HG03439 (cell line): ENCODE measurements around the gene MIER1.
"Not testable (repeated sequence)": the region's sequence is repeated elsewhere in the genome, so short reads cannot be mapped to it uniquely, and the experiment has no call there.

Experiments used
- ATAC-seq: cut with Tn5 transposase; IDR thresholded peaks from one replicate; pipeline ENCODE4 v1.9.1; 2021; ENCODE audit warnings: mild to moderate bottlenecking, moderate library complexity; ENCODE audit not compliant: unreplicated experiment

MIER1 gene

GRCh38 chr1:66937529-66938234, 12.9 kb downstream of the MIER1 start:
- no peak for ATAC-seq

DNA sequence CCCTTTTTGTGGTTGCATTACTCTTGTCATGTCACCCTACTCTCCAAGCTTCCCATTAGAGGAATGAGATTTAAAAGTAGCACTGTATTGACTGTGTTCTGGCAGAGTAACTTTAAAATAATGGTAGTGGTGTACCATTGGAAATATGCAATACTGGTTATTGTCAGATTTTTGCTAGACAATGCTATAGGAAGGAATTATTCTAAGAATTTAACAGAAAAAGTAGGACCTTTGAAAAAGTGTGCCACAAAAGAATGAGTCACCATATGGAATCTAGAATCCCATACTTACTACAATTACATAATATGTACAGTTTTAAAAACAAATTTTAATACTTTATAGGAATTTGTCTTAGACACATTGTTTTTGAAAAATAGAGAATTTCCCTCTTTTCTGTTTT, 13.8 kb downstream of the MIER1 start:
- no peak for ATAC-seq

- ATAC-seq = no peak
Observed at GRCh38 chr1:66940981-66941380, 16.2 kb downstream of the MIER1 start.

- no peak for ATAC-seq
Observed at GRCh38 chr1:66943361-66943969, 18.7 kb downstream of the MIER1 start.

DNA sequence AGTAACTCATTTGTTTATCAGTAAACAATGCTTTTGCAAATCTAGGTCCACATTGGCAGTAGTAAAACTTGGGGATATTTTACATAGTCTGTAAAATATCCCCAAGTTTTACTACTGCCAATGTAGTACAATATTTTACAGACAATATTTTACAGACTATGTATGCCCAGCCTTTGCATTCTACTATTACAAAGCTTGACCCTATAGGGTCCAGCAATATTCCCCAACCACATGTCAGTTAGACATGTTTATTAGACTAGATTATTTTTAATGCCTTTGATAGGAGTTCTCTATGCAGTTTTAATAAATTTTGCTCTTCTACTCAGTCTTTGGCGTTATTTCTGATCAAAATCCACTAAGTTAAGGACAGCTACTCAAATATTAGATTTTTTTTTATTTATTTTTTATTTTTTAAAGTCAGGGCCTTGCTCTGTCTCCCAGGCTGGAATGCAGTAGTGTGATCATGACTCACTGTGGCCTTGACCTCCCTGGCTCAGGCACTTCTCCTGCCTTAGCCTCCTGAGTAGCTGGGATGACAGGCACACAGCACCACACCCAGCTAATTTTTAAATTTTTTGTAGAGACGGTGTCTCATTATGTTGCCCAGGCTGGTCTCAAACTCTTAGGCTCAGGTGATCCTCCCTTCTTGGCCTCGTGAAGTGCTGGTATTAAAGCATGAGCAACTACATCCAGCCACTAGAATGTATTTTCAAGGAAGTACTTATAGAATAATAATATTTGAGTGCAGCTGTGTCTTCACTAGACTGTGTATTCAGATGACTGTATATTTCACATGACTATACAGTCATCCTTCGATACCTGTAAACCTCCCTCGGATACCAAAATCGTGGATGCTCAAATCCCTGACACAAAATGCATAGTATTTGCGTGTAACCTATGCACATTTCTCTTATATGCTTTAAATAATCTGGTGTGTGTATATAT, 19.8 kb downstream of the MIER1 start:
- ATAC-seq = no peak

GRCh38 chr1:66945316-66945715, 20.5 kb downstream of the MIER1 start:
- no peak for ATAC-seq

GRCh38 chr1:66947267-66947666, 22.5 kb downstream of the MIER1 start:
- ATAC-seq = no peak

- no peak for ATAC-seq
Observed at GRCh38 chr1:66951513-66951912, 26.7 kb downstream of the MIER1 start.

GRCh38 chr1:66954208-66954607, 29.4 kb downstream of the MIER1 start:
- ATAC-seq = peak; percentile 66

GRCh38 chr1:66957938-66958337, 33.1 kb downstream of the MIER1 start:
- ATAC-seq = no peak

DNA sequence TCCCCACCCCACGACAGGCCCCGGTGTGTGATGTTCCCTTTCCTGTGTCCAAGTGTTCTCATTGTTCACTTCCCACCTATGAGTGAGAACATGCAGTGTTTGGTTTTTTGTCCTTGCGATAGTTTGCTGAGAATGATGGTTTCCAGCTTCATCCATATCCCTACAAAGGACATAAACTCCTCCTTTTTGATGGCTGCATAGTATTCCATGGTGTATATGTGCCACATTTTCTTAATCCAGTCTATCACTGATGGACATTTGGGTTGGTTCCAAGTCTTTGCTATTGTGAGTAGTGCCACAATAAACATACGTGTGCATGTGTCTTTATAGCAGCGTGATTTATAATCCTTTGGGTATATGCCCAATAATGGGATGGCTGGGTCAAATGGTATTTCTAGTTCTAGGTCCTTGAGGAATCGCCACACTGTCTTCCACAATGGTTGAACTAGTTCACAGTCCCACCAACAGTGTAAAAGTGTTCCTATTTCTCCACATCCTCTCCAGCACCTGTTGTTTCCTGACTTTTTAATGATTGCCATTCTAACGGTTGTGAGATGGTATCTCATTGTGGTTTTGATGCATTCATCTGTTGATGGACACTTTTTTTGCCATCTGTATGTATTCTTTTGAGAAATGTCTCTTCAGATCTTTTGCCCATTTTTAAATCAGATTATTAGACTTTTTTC, 41.5 kb downstream of the MIER1 start:
- not testable (repeated sequence) for ATAC-seq

DNA sequence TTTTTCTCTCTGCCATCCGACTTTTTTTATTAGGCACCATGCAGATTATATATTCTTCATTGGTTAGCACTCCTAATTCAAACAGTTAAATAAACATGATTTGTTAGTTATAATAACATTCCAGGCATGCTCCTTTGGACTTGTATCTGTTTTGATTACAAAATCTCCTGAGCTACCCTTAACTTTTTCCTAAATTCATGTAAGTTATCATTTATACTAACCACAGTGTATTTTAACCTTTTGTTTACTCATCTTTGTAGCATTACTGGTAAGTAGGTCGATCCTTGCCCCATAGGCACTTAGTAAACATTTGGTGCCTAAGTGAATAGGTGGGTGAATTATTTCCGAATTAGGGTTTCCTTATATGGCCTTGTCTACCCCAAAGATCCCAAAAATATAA, 43.8 kb downstream of the MIER1 start:
- ATAC-seq = no peak

- ATAC-seq = no peak
Observed at GRCh38 chr1:66978201-66978600, 53.4 kb downstream of the MIER1 start.

GRCh38 chr1:66979621-66980020, 54.8 kb downstream of the MIER1 start:
- not testable (repeated sequence) for ATAC-seq

- ATAC-seq = no peak
Observed at GRCh38 chr1:66980745-66981367, 56.1 kb downstream of the MIER1 start.

GRCh38 chr1:66981679-66982078, 56.9 kb downstream of the MIER1 start:
- ATAC-seq = no peak

DNA sequence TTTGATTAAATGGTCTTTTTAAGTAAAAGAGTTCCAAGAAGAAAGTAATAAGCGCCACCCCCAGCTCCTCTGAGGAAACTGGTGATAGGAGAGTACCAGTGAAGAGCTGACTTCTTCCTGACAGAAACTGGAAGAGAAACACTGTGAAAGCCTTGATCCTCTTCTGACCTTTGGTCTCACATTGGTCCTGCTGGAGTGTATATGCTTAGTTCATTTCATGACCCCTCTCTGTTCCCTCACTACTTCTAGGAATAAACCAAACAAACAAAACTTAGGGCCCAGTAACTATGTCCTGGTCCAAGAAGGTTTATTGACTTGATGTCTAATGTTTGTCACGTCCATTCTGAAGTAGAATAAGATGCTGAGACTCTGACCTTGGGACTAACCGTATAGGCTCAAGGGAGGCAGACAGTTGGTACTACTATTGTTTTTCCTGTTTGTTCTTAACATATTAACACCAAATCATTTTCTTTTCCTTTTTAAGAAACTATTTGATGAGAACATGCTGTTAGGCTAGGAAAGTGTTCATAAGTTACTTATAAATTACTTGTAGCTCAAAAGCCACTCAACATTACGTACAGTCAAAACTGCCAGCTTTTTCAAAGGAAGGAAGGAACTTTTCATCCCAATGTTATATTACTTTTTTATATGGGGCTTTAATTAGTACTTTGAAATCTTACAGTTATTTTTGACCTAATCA, 57.9 kb downstream of the MIER1 start:
- no peak for ATAC-seq

DNA sequence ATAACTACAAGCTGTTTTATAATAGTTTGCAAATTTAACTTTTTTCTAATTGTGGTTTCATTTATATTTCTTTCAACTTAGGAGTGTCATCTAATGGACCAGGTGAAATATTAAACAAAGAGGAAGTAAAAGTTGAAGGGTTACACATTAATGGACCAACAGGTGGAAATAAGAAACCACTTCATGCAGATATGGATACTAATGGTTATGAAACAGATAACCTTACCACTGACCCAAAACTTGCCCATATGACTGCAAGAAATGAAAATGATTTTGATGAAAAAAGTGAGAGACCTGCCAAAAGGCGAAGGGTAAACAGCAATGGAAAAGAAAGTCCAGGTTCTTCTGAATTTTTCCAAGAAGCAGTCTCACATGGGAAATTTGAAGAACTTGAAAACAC, 59.7 kb downstream of the MIER1 start:
- ATAC-seq = peak; percentile 80

GRCh38 chr1:66985835-66986234, 61.0 kb downstream of the MIER1 start:
- no peak for ATAC-seq

DNA sequence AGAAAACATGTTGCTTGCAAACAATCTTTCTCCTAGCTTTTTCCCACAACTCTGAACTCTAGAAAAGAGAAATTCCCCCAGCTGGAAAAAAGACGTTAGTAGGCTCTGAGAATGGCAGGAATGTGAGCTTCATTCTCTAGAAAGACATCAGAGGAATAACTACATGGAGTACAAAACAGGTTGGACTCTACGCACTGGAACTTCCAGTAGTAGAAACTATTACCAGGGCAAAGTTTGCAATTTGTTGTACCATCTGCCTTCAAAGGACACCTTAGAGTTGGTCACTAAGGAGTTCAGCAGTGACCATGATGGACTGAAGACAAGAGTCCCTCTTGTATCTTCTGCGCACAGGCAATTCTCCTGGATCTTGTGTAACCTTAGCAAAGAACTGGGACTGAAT, 68.3 kb downstream of the MIER1 start:
- no peak for ATAC-seq
